SK-N-SH (cell line): ENCODE results near the gene POLD2. TPM values are rescaled to one million over a fixed set of nuclear protein-coding genes. Genes with fewer than 3 reads are reported as not detected.
A peak's percentile ranks its signal among the peaks of the same experiment; 100 is the strongest.

Experiments used
- CTCF ChIA-PET: fragments of 300-600, 350-600 bp; formaldehyde crosslinking; extraction: SDS; loops from one replicate; lab custom pipeline; 2021; lab: Yijun Ruan, JAX
- POLR2A ChIA-PET: fragments of 350-600 bp; sonication (Branson Sonifier 250); formaldehyde crosslinking; extraction: SDS; loops from one replicate; lab custom pipeline; 2020; ENCODE audit warnings: antibody characterized with exemption, inconsistent platforms; lab: Yijun Ruan, JAX
- DNase-seq: peaks from one replicate; pipeline ENCODE4 v3.0.0; 2012
- H2AFZ ChIP-seq: fragments of 200-600 bp; sonication (generic); 2 replicates; pipeline ENCODE4 v1.8.1; 2016; ENCODE audit warnings: antibody characterized with exemption, mild to moderate bottlenecking, low read depth
- H3F3A ChIP-seq: fragments of 200-600 bp; sonication (generic); replicated peaks from 2 replicates; pipeline ENCODE3; 2016; ENCODE audit warnings: antibody characterized with exemption, mild to moderate bottlenecking; ENCODE audit not compliant: insufficient read depth
- H3K27ac ChIP-seq, 2 experiments: fragments of 200-500 bp in 1 of 2; fragments of 200-600 bp in 1 of 2; sonication (Bioruptor generic) in 1 of 2; sonication (generic), shearing (Covaris generic) in 1 of 2; 2 replicates each; pipeline versions ENCODE4 v1.5.1 to v1.6.1; 2014 to 2016; ENCODE audit warnings: low read depth in 2 of 2, inconsistent platforms in 1 of 2, low read length in 1 of 2, mild to moderate bottlenecking in 1 of 2, mixed read lengths in 1 of 2
- H3K27me3 ChIP-seq: fragments of 200-600 bp; sonication (generic), shearing (Covaris generic); 2 replicates; pipeline ENCODE4 v1.6.1; 2016; ENCODE audit warnings: mixed run types; ENCODE audit not compliant: insufficient read depth
- H3K36me3 ChIP-seq, 2 experiments: fragments of 200-500 bp in 1 of 2; fragments of 200-600 bp in 1 of 2; sonication (Bioruptor generic) in 1 of 2; sonication (generic) in 1 of 2; replicated peaks in 1 of 2; 2 replicates each; pipeline versions ENCODE3 to v1.5.1; 2014 to 2016; ENCODE audit warnings: low read length in 1 of 2, mild to moderate bottlenecking in 1 of 2; ENCODE audit not compliant: insufficient read depth in 2 of 2, control insufficient read depth in 1 of 2
- H3K4me1 ChIP-seq, 2 experiments: fragments of 200-500 bp in 1 of 2; fragments of 200-600 bp in 1 of 2; sonication (Bioruptor generic) in 1 of 2; sonication (generic), shearing (Covaris generic) in 1 of 2; 2 replicates each; pipeline versions ENCODE4 v1.5.1 to v1.6.1; 2014 to 2016; ENCODE audit warnings: low read depth in 1 of 2, low read length in 1 of 2, mixed run types in 1 of 2; ENCODE audit not compliant: insufficient read depth in 2 of 2, control insufficient read depth in 1 of 2
- H3K4me2 ChIP-seq: fragments of 200-600 bp; sonication (generic), shearing (Covaris generic); 2 replicates; pipeline ENCODE4 v1.6.1; 2017; ENCODE audit warnings: mixed run types
- H3K4me3 ChIP-seq, 2 experiments: fragments of 200-500 bp in 1 of 2; fragments of 200-600 bp in 1 of 2; sonication (Bioruptor generic) in 1 of 2; sonication (generic), shearing (Covaris generic) in 1 of 2; 2 replicates each; pipeline versions ENCODE4 v1.5.1 to v1.8.1; 2014 to 2016; ENCODE audit warnings: low read depth in 2 of 2, inconsistent platforms in 1 of 2, low read length in 1 of 2, mild to moderate bottlenecking in 1 of 2, mixed read lengths in 1 of 2, moderate library complexity in 1 of 2
- H3K79me2 ChIP-seq: fragments of 200-600 bp; sonication (generic); 2 replicates; pipeline ENCODE4 v1.8.1; 2017; ENCODE audit warnings: mild to moderate bottlenecking; ENCODE audit not compliant: insufficient read depth
- H3K9ac ChIP-seq: fragments of 200-600 bp; sonication (generic); 2 replicates; pipeline ENCODE4 v1.6.1; 2017; ENCODE audit warnings: mixed run types
- H3K9me2 ChIP-seq: fragments of 200-600 bp; sonication (generic); 2 replicates; pipeline ENCODE4 v1.6.1; 2017; ENCODE audit warnings: mixed run types
- H3K9me3 ChIP-seq: fragments of 200-600 bp; sonication (generic); 2 replicates; pipeline ENCODE4 v1.6.1; 2017; ENCODE audit warnings: mixed run types, mild to moderate bottlenecking, moderate library complexity
- H4K20me1 ChIP-seq: fragments of 200-600 bp; sonication (generic); 2 replicates; pipeline ENCODE4 v1.6.1; 2017; ENCODE audit warnings: mild to moderate bottlenecking, mixed run types; ENCODE audit not compliant: insufficient read depth
- CHD2 ChIP-seq: fragments of 150-350 bp; IDR thresholded peaks from 2 replicates; pipeline ENCODE4 v1.6.1; 2018; ENCODE audit warnings: low read length; ENCODE audit not compliant: partially characterized antibody
- ELF1 ChIP-seq: IDR thresholded peaks from 2 replicates; pipeline ENCODE4 v1.4.0; 2012
- EP300 ChIP-seq, 2 experiments: IDR thresholded peaks; 2 replicates each; pipeline versions ENCODE4 v1.4.0 to v1.6.1; 2012; ENCODE audit warnings: borderline replicate concordance in 1 of 2, low read depth in 1 of 2, low read length in 1 of 2
- EZH2phosphoT487 ChIP-seq: fragments of 200-600 bp; sonication (generic); IDR thresholded peaks from 2 replicates; pipeline ENCODE4 v1.6.1; 2017; ENCODE audit warnings: low read depth, mixed run types, mild to moderate bottlenecking, antibody characterized with exemption, moderate library complexity, borderline replicate concordance
- FOSL2 ChIP-seq: IDR thresholded peaks from 2 replicates; pipeline ENCODE4 v1.4.0; 2012; ENCODE audit warnings: low read depth, mild to moderate bottlenecking, moderate library complexity, borderline replicate concordance
- FOXJ3 ChIP-seq: sonication (generic); formaldehyde crosslinking; IDR thresholded peaks from 2 replicates; pipeline ENCODE4 v1.5.1; 2020; ENCODE audit warnings: mild to moderate bottlenecking, missing genetic modification reagents
- FOXM1 ChIP-seq: IDR thresholded peaks from 2 replicates; pipeline ENCODE4 v1.4.0; 2012; ENCODE audit warnings: low read depth, mild to moderate bottlenecking
- GABPA ChIP-seq: IDR thresholded peaks from 2 replicates; pipeline ENCODE4 v1.4.0; 2012; ENCODE audit warnings: low read depth, mild to moderate bottlenecking
- GATA2 ChIP-seq: sonication (generic); formaldehyde crosslinking; IDR thresholded peaks from 2 replicates; pipeline ENCODE4 v1.5.0; 2020; ENCODE audit warnings: mild to moderate bottlenecking, missing genetic modification reagents
- NFIC ChIP-seq: IDR thresholded peaks from 2 replicates; pipeline ENCODE4 v1.4.0; 2012; ENCODE audit warnings: borderline replicate concordance
- NRF1 ChIP-seq: IDR thresholded peaks from 2 replicates; pipeline ENCODE4 v1.6.1; 2012; ENCODE audit warnings: low read depth, mild to moderate bottlenecking, low read length
- RAD21 ChIP-seq: IDR thresholded peaks from 2 replicates; pipeline ENCODE4 v1.6.1; 2012; ENCODE audit warnings: mild to moderate bottlenecking, low read length
- RCOR1 ChIP-seq: fragments of 150-350 bp; IDR thresholded peaks from 2 replicates; pipeline ENCODE4 v1.6.1; 2017; ENCODE audit warnings: antibody characterized with exemption, low read length
- RXRA ChIP-seq: IDR thresholded peaks from 2 replicates; pipeline ENCODE4 v1.4.0; 2012; ENCODE audit warnings: low read depth, mild to moderate bottlenecking, borderline replicate concordance
- TCF12 ChIP-seq: IDR thresholded peaks from 2 replicates; pipeline ENCODE4 v1.4.0; 2012
- WGBS: methylation state at CpG from one replicate; pipeline ENCODE4 v1.1.6; 2017; ENCODE audit warnings: low lambda C conversion rate; 5-methylcytosine and 5-hydroxymethylcytosine counted together
- polyA plus RNA-seq, 3 experiments: library from polyadenylated mRNA; depleted of rRNA; stranded (reverse); fragments of >200 nt; gene quantifications; 2 replicates each; pipeline ENCODE4 v1.2.3, GENCODE V29; 2012
- TF ChIP-seq, protein P1 (sequence below): IDR thresholded peaks from 2 replicates; pipeline ENCODE4 v1.6.1; 2012; ENCODE audit warnings: mild to moderate bottlenecking, low read depth, low read length, moderate library complexity
- TF ChIP-seq, protein P2 (sequence below): IDR thresholded peaks from 2 replicates; pipeline ENCODE4 v1.4.0; 2012; ENCODE audit warnings: low read depth
- TF ChIP-seq, protein P3 (sequence below): IDR thresholded peaks from 2 replicates; pipeline ENCODE4 v1.4.0; 2012; ENCODE audit warnings: low read depth, borderline replicate concordance
- TF ChIP-seq, protein P4 (sequence below): IDR thresholded peaks from 2 replicates; pipeline ENCODE4 v1.4.0; 2012; ENCODE audit warnings: low read depth, borderline replicate concordance

POLD2 gene
- polyA plus RNA-seq, 1 of the 3 experiments (the other 2 are of a cell fraction) = 194 TPM

DNA sequence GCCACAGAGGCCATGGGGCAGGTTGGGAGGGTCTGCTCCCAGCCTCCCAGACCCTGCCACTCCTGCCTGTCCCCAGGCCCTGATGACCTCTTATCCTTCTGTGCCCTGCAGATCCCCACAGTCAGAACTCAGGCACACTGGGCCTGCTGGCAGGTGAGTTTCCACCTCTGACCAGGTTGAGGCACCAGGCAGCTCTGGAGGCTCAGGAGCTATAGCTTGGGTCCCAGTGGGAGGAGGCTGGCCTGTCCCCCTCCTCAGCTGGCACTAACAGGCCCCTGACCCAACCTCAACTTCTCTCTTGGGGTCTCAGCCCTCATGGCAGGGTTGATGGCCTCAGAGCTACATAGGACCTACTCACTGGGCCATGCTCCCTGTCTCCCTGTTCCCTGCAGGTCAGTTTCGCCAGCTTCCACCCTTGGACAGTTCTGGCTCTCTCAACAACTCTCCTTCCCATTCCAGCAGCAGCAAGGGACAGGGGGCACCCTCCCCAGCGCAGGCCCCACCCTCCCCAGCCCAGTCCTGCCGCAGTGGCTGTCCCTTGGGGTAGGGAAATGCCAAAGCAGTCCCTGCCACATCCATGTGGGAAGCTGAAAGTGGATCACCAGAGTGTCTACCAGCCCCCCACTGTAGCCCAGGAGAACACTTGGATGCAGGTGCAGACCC lies 21.9 kb downstream of the POLD2 start:
- 83% methylated on average over 3 of the region's 3 CpGs for WGBS
- H3K9me2 ChIP-seq = no peaks in the 10 kb centered on the region
- DNase-seq = no peak
- TF ChIP-seq, protein P1, sequence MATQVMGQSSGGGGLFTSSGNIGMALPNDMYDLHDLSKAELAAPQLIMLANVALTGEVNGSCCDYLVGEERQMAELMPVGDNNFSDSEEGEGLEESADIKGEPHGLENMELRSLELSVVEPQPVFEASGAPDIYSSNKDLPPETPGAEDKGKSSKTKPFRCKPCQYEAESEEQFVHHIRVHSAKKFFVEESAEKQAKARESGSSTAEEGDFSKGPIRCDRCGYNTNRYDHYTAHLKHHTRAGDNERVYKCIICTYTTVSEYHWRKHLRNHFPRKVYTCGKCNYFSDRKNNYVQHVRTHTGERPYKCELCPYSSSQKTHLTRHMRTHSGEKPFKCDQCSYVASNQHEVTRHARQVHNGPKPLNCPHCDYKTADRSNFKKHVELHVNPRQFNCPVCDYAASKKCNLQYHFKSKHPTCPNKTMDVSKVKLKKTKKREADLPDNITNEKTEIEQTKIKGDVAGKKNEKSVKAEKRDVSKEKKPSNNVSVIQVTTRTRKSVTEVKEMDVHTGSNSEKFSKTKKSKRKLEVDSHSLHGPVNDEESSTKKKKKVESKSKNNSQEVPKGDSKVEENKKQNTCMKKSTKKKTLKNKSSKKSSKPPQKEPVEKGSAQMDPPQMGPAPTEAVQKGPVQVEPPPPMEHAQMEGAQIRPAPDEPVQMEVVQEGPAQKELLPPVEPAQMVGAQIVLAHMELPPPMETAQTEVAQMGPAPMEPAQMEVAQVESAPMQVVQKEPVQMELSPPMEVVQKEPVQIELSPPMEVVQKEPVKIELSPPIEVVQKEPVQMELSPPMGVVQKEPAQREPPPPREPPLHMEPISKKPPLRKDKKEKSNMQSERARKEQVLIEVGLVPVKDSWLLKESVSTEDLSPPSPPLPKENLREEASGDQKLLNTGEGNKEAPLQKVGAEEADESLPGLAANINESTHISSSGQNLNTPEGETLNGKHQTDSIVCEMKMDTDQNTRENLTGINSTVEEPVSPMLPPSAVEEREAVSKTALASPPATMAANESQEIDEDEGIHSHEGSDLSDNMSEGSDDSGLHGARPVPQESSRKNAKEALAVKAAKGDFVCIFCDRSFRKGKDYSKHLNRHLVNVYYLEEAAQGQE = no peak
- no peak for TF ChIP-seq NFIC
- no peak for TF ChIP-seq RCOR1
- TF ChIP-seq, protein P2, sequence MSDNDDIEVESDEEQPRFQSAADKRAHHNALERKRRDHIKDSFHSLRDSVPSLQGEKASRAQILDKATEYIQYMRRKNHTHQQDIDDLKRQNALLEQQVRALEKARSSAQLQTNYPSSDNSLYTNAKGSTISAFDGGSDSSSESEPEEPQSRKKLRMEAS = no peak
- no peak for TF ChIP-seq TCF12
- TF ChIP-seq, protein P3, sequence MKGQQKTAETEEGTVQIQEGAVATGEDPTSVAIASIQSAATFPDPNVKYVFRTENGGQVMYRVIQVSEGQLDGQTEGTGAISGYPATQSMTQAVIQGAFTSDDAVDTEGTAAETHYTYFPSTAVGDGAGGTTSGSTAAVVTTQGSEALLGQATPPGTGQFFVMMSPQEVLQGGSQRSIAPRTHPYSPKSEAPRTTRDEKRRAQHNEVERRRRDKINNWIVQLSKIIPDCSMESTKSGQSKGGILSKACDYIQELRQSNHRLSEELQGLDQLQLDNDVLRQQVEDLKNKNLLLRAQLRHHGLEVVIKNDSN = no peak
- TF ChIP-seq FOXM1 = no peak
- TF ChIP-seq FOXJ3 (CRISPR knock-in tag) = no peak
- no peak for TF ChIP-seq RAD21
- TF ChIP-seq CHD2 = no peak
- TF ChIP-seq GABPA = no peak
- TF ChIP-seq, protein P4, sequence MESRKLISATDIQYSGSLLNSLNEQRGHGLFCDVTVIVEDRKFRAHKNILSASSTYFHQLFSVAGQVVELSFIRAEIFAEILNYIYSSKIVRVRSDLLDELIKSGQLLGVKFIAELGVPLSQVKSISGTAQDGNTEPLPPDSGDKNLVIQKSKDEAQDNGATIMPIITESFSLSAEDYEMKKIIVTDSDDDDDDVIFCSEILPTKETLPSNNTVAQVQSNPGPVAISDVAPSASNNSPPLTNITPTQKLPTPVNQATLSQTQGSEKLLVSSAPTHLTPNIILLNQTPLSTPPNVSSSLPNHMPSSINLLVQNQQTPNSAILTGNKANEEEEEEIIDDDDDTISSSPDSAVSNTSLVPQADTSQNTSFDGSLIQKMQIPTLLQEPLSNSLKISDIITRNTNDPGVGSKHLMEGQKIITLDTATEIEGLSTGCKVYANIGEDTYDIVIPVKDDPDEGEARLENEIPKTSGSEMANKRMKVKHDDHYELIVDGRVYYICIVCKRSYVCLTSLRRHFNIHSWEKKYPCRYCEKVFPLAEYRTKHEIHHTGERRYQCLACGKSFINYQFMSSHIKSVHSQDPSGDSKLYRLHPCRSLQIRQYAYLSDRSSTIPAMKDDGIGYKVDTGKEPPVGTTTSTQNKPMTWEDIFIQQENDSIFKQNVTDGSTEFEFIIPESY = no peak
- no peak for TF ChIP-seq GATA2 (CRISPR knock-in tag)
- no peak for TF ChIP-seq ELF1
- TF ChIP-seq FOSL2 = no peak
- no peak for TF ChIP-seq NRF1
- no peak for TF ChIP-seq EZH2phosphoT487
- TF ChIP-seq EP300 (IDR thresholded peaks at IDR 0.05; ENCODE audit: borderline replicate concordance in 1 of 2, low read depth in 1 of 2, low read length in 1 of 2) = no peak
- no peak for TF ChIP-seq RXRA
- TF ChIP-seq, all 33 proteins: peak for 0
- Histone ChIP-seq H3K4me3 (no peak overlapping the region), H2AFZ (no peak overlapping the region), H3K27ac (peak overlapping the region in 1 of 2 experiments; percentile 93; a peak in 2 of 4 replicates), H3K4me2 (peak overlapping the region; percentile 40; the same call in 1 of the 2 replicates), H3K4me1 (peaks cover 27 to 42% of the 10 kb centered on the region in 2 experiments; a peak in 2 of 4 replicates), H4K20me1 (no peaks in the 10 kb centered on the region), H3K27me3 (no peaks in the 10 kb centered on the region), H3K79me2 (peaks cover 23% of the 10 kb centered on the region), H3K36me3 (peaks cover 0 to 2% of the 10 kb centered on the region in 2 experiments), H3K9ac (peak overlapping the region; percentile 25; the same call in 1 of the 2 replicates), H3F3A (peaks cover 42% of the 10 kb centered on the region), H3K9me3 (no peaks in the 10 kb centered on the region)
- POLR2A ChIA-PET = interaction anchor here (0.6 to 1.1 kb wide), 2 partner anchors 9 to 12 kb away, joined by 3 to 6 read pairs; no protein-coding TSS in a partner anchor
- CTCF ChIA-PET = interaction anchor here (0.6 to 1.4 kb wide), 4 partner anchors 10 to 41 kb away, joined by 3 read pairs; no protein-coding TSS in a partner anchor
